ENCODE results near the gene MRGPRG.

Gene MRGPRG

DNA sequence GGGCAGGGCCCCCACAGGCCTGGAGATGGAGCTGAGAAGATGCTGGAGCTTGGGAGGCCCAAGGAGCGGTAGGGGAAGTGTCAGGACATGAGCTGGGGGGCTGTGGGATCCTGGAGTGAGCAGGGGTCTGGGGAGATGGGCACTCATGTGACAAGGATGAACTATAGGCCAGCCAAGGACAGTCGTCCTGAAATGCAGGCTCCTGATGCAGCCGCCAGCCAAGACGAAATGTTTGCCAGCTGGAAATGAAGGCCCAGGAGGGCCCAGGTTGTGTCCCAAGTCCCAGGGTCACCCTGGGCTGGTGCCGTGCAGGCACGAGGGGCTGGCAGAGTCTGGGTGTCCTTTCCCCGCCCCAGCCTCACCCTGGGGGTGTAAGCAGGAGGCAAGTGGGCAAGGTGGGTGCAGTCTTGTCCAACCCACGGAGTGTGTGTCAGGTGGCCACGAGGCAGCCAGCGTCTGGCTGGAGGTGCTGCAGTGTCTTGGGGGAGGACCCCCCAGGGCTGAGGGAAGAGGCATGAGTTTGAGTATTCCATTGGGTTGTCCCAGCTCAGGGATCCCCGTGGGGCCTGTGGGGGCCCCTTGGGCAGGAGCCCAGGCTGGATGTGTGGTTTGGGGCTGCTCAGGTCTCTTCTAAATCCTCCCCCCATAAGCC lies 21.4 kb downstream of the MRGPRG start:
- in situ Hi-C loops (cut with MboI; ENCODE audit: low pct_unique_long_range_greater_than_20kb, low sequenced_read_pairs), result no loop called here
- no peak for DNase-seq

DNA sequence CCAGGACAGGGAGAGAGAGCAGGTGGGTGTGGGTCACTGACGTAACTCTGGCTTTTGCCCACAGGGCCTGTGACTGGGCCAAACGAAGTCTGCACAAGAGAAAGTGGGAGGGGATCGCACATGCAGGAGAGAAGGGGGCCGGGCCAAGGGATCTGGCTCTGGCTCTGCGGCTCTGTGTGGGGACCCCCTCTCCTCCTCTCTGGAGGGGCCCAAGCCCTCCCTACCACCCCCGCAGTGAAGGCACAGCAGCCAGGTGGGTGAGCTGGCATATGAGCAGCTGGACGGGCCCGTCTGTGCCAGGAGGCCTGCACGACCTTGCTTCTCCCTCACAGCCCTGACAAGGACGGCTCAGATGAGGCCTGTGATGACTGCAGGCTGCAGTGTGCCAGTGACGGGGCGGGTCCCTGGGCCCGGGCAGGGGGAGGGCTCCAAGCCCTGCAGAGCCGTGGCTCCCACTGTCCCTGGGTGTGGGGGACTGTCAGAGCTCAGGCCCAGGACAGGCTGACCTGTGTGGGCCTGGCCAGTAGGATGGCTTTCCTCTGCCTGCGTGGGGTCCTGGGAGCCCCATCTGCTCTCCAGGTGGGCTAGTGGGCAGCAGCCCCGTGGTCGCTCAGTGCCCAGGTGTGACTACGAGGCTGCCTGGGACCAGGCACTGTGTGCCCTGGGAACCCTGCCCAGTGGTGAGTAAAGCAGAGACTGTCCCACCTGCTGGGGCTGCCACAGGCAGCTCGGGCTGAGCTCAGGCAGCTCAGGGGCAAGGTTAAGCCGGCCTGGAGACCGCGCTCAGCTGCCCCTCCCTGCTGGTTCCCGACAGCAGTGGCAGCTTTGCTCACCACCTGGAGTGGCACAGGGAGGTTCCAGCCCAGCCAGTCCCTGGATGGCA lies 22.2 kb downstream of the MRGPRG start:
- in situ Hi-C loops (cut with MboI; ENCODE audit: low pct_unique_long_range_greater_than_20kb, low sequenced_read_pairs), result no loop called here

DNA sequence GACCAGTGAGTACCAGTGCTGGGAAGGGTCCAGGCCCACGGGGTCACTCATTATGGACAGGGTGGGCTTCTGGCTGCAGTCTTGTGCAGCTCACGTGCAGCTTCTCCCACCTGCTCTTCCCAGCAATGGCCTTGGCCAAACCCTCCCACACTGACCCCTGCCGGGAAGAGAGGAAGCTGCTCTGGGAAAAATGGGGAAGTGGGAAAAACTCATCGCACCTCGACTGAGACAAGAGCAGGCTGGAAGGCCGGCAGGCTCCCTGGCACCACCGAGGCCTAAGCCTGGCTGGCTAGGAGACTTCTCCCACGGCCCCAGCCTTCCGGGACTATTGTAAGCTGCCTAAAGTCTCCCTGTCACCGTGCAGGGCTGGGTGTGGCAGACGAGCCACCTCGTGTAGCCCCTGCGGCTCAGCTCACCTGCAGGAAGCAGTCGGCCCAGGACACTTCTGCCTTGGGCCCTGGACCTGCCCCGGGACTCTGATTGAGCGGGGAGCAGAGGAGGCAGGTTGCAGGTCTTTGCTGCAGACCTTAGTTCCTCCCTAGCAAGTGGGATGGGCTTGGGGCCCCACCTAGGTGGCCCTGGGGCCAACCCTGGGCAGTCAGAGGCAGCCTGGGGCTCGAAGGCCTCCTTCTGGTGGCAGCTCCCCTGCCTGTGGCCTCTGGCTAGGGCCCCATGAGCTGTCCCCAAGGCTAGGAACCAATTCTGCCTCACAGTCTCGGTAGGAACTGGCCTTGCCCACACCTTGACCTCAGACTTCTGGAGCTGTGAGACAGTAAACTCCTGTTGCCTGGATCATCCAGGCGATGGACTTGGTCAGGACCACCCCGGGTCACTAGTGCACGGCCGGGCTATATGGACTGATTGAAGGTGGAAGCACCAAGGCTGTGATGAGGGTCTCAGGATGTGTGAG lies 23.1 kb downstream of the MRGPRG start:
- peak; percentile 62 for DNase-seq
- in situ Hi-C loops (cut with MboI; ENCODE audit: low pct_unique_long_range_greater_than_20kb, low sequenced_read_pairs), result no loop called here

More for the DNA sequence above, 22.2 kb downstream of the MRGPRG start:
- DNase-seq, result no peak

DNA sequence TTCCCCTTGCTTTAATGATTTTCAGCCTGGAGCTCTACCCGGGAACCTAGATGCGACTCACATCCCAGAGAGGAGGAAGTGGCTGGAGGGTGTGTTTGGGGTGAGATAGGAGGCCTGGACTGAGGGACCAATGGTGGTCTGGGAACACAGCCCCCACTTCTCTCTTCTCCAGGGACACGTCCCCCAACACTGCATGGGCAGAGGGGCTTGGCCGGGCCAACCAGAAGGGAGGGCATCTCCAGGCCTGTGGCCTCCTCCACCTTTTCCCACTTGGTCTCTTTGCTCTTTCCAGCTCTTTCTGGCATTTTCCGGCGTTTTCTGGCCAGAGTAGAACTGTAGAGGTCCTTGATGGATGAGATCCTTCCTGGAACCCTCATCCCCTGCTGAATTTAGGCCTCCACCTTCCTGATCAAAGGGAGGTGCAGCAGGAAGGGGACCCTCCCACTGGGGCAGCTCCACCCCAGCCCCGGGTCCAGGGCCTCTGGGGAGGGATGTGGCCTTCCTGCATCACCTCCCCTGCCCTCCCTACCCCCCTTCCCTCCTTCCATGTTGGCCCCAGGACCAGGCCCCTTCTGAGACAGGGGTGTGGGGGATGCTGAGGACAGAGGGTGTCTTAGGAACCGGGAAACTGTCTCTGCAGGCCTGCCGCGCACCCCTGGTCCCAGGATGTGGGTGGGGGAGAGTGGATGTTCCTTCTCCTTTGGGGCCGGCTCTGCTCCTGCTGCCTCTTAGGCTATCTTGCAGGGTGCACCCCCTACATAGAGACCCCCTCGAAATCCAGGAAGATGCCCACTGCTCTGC lies 24.4 kb downstream of the MRGPRG start:
- no peak for DNase-seq
- in situ Hi-C loops (cut with MboI; ENCODE audit: low pct_unique_long_range_greater_than_20kb, low sequenced_read_pairs), result no loop called here

DNA sequence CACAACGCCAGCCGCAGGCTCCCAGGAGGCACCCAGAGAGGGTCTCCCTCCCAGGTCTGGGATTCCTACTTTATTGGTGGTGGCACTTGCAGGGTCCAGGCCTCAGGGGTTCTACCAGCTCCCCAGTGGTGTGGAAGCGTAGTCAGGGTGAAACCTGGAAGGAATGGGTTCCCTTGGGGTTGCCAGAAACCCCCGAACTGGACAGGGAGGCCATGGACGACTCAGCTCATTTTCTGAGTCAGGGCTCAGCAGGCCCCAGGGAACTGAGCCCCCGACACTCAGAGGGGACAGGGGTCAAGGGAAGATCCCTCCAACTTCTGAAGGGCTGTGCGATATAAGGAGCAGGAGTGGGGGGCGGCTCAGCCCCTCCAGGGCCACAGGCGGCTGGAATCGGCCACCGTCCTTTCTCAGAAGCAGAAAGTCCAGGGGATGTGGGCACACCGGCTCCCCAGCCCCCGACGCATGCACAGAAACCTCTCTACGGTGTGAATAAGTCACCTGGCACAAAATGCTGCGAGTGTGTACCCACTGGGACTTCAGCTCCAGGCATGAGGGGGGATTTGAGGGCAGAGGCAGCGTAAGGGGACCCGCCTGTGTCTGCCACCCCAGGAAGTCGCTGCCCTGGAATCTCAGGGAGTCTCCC lies 25.1 kb downstream of the MRGPRG start:
- in situ Hi-C loops (cut with MboI; ENCODE audit: low pct_unique_long_range_greater_than_20kb, low sequenced_read_pairs), result no loop called here

DNA sequence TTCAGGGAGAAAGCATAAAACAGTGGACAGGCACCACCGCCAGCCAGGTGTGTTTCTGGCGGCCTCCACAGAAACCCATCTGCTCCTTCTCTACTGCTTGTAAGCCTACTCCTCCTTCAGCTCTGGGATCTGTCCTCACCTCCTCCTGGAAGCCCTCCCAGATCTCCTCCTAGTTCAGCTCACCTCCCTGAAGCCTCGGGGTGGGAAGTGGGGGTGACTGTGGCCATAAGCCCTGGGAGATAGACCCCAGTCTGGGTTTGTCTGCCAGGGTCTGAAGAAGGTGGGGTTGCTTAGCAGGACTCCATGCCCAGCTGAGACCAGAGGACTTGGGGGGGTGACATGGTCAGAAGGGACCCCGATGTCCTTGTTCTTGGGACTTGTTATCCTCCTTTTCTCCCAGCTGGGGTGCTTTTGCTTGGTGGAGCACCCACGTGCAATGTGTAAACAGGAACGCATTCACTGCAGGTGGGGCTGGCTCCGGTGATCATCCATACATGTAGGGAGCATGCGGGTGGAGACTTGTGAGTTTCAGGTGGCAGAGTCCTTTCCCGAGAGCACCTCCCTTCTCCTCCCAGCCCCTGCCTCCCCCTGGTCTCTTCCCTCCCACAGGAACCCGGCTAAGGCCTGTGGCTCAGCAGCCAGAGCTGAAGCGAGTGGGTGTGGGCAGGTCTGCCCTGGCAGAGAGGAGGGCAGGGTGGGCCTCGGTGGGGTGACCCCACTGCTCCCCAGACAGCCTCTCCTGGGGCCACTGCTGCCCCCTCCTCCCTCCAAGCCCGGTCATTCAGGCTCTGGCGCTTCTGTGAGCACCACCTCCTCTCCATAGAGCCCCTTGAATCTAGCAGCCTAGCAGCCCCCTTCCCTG lies 25.9 kb downstream of the MRGPRG start:
- no peak for DNase-seq
- in situ Hi-C loops (cut with MboI; ENCODE audit: low pct_unique_long_range_greater_than_20kb, low sequenced_read_pairs), result no loop called here

More for the DNA sequence above, 25.1 kb downstream of the MRGPRG start:
- no peak for DNase-seq

DNA sequence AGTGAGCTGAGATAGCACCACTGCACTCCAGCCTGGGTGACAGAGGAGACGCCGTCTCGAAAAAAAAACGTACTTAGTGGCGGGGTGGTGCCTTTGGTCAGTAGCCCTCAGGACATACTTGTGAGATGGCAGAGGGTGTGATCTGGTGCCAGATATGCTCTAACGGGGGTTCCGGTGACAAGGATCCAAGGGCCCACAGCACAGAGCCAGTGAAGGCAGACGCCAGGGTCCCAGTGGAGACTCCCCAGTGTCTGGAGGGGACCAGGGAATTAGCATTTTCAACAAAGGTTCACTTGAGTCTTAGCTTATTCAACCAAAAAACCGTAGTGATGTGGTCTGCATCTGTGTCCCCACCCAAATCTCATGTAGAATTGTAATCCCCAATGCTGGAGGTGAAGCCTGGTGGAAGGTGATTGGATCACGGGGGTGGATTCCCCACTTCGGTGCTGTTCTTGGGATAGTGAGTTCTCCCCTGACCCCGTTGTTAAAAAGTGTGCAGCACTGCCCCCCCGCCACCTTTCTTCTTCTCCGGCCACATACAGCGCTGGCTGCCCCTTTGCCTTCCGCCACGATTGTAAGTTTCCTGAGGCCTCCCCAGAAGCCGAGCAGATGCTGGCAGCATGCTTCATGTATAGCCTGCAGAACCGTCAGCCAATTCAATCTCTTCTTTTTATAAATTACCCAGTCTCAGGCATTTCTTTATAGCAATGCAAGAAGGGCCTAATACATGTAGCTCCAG lies 26.9 kb downstream of the MRGPRG start:
- DNase-seq, result no peak
- in situ Hi-C loops (cut with MboI; ENCODE audit: low pct_unique_long_range_greater_than_20kb, low sequenced_read_pairs), result no loop called here

DNA sequence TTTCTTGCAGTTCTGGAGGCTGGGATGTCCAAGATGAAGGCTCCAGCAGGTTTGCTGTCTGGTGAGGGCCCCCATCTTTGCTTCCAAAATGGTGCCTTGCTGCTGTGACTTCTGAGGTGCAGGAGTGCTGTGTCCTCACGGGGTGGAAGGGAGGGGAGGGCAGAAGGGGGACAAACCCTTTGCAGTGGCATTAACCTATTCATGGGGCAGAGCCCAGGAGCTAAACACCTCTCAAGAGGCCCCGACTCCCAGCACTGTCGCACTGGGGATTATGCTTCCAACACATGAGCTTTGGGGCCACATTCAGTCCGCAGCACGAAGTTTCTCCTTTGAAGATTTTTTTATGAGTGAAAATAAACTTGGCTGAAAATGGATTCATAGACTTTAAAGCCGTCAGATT lies 28.0 kb downstream of the MRGPRG start:
- no peak for DNase-seq
- in situ Hi-C loops (cut with MboI; ENCODE audit: low pct_unique_long_range_greater_than_20kb, low sequenced_read_pairs), result no loop called here

DNA sequence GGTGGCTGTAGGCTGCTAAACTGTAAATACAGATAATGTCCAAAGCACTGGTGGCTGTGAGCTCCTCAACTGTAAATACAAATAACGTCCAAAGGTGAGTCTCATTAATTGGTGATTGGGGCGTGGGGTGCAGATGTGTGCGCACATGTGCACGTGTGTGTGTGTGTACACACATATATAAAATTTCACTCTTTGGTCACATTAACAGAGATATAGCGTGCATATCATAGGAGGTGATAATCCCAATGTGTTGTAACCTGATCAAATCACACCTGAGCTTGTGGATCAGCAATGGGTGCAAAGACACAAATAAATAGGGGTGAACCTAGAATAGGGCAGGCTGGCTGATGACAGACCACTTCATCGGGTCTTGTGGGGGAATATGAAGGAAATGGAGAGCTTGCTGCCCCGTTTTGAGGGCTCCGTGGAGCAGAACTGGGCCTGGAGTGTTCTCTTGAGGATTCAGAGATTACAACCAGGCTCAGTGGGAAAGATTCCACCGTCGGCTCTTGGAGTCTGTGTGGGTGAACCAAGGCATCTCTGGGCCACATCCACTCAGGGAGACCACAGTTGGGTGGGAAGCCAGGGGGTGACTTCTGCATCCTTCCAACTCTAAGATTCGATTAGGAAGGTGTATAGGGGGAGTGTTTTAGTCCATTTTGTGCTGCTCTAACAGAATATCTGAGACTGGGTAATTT lies 28.6 kb downstream of the MRGPRG start:
- DNase-seq, result no peak
- in situ Hi-C loops (cut with MboI; ENCODE audit: low pct_unique_long_range_greater_than_20kb, low sequenced_read_pairs), result no loop called here

DNA sequence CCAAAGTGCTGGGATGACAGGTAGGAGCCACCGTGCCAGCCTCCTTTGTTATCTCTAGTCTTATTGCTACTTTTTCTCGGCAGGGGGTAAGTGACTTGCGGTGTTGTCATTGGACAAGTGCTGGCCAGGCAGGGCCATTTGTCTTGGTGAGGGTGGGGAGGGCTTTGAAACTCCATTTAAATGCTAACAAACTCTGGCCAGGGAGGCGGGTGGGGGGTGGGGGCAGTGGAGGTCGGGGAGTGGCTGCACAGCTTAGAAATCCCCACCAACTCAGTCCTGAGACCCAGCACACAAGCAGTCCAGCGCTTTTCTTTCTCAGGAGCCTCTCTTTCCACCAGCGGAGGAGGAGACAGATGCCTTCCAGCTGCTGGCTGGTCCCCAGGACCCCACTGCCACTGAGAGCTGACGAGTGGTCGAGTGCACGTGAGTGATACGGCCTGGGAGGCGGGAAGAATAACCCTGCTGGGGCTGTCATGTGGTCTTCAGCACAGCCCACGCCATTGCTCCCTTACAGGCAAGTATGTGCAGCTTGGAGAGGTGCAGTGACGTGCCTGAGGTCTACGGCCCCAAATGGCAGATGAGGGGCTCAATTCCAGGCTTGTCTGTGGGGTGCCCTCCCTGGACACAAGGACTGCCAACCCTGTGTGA lies 29.3 kb downstream of the MRGPRG start:
- DNase-seq, result no peak
- in situ Hi-C loops (cut with MboI; ENCODE audit: low pct_unique_long_range_greater_than_20kb, low sequenced_read_pairs), result no loop called here

DNA sequence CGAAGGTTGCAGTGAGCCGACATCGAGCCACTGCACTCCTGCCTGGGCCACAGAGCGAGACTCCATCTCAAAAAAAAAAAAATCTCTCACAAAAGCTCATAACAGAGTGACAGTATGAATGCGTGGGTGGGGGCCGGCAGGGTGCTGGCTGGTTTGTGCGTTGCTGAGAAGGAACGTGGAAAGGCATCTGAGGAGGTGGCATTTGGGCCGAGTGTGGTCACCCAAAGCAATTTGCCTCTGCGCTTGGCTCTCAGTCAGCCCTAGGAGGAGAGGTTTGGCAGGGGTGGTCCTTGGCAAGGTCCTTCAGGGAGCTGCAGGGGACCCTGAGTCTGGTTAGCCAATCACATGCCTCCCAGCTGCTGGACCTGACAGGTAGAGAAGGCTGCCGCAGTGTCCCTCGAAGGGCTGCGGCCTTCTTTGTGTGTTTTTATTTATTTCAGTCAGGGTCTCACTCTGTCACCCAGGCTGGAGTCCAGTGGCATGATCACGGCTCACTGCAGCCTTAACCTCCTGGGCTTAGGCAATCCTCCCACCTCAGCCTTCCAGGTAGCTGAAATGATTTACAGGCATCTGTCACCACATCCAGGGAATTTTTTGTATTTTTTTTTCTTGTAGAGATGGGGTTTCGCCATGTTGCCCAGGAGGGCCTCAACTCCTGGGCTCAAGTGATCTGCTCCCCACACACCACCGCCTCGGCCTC lies 30.0 kb downstream of the MRGPRG start:
- no peak for DNase-seq
- in situ Hi-C loops (cut with MboI; ENCODE audit: low pct_unique_long_range_greater_than_20kb, low sequenced_read_pairs), result no loop called here

DNA sequence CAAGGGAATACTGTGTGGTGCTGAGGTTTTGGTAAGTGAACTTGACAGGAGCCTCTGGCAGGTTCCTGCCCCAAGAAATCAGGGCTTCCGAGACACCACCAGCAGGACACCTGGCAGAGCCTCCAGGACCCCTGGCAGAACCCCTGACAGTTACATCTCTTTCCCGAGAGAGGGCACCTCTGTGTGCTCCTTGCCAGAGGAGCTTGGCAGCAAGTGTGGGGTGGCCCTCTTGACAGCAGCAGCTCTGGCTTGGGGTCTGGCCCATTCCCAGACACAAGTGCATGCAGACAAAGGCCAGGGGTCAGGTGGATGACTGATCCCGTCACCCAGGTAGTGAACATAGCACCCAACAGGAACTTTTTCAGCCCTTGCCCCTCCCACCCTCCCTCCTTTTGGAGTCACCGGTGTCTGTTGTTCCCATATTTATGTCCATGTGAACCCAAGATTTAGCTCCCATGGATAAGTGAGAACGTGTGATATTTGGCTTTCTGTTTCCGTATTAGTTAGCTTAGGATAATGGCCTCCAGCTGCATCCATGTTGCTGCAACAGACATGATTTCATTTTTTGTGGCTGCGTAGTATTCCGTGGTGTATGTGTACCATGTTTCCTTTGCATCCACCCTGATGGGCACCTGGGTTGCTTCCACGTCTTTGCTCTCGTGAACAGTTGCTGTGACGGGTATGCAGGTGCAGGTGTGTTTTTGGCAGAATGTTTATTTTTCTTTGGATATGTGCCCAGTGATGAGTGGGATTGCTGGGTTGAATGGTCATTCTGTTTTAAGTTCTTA lies 32.3 kb downstream of the MRGPRG start:
- in situ Hi-C loops (cut with MboI; ENCODE audit: low pct_unique_long_range_greater_than_20kb, low sequenced_read_pairs), result no loop called here
- no peak for DNase-seq

DNA sequence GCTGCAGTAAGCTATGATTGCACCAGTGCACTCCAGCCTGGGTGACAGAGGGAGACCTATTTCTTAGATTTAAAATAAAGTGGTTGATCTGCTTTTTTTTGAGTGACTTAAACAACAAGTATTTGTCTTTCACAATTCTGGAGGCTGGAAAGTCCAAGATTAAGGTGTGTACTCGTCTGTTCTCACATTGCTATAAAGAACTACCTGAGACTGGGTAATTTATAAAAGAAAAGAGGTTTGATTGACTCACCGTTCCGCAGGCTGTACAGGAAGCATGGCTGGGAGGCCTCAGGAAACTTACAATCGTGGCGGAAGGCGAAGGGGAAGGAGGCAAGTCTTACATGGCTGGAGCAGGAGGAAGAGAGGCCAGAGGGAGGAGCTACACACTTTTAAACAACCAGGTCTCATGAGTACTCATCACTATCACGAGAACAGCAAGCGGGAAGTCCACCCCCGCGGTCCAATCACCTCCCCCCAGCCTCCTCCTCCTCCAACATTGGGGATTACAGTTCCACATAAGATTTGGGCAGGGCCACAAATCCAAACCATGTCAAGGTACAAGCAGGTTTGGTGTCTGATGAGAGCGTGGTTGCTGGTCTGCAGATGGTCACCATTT lies 33.8 kb downstream of the MRGPRG start:
- no peak for DNase-seq
- in situ Hi-C loops (cut with MboI; ENCODE audit: low pct_unique_long_range_greater_than_20kb, low sequenced_read_pairs), result no loop called here

DNA sequence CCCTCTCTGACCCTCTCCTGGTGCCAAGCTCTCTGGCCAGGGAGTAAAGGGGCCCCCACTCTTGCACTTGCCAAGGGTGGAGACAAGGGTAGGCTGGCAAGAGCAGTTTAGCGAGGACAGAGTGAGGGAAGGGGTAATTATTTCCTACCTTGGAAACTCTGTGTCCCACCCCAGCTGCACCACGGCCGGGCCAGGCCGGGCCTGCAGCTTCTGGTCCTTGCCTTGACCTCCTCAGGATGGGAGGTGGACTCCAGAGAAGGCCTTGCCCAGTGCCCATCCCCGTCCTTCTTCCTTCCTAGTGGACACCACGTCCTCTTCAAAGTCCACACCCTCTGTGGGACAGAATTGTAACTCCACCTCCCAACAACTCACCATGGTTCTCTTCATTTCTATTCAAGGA lies 35.1 kb downstream of the MRGPRG start:
- DNase-seq, result no peak
- in situ Hi-C loops (cut with MboI; ENCODE audit: low pct_unique_long_range_greater_than_20kb, low sequenced_read_pairs), result no loop called here
